Panc1 (cell line): ENCODE data around the gene AGPAT1. TPM values are rescaled to one million over a fixed set of nuclear protein-coding genes. Genes with fewer than 3 reads are reported as not detected.

Experiments
- ATAC-seq: fragments of 200-7000 bp; cut with Tn5 transposase; 2 replicates; pipeline ENCODE4 v1.9.1; 2020; ENCODE audit warnings: mild to moderate bottlenecking, moderate library complexity
- BruUV-seq: library from RNA; stranded (reverse); fragments of 400-500 nt; replicated peaks from 2 replicates; lab custom pipeline; 2021; lab: Mats Ljungman, UMichigan
- CTCF ChIA-PET: fragments of 300-600 bp; sonication (Branson Sonifier 250); formaldehyde crosslinking; loops from one replicate; lab custom pipeline; 2022; ENCODE audit warnings: antibody characterized with exemption; lab: Charles Lee
- POLR2A ChIA-PET: fragments of 300-600 bp; sonication (Branson Sonifier 250); formaldehyde crosslinking; loops from one replicate; lab custom pipeline; 2022; ENCODE audit warnings: antibody characterized with exemption; lab: Charles Lee
- DNase-seq: peaks from one replicate; pipeline ENCODE4 v3.0.0-alpha.2; 2010; ENCODE audit warnings: low read depth, low spot score
- H3K27ac ChIP-seq: 2 replicates; pipeline ENCODE4 v1.5.1; 2011; ENCODE audit warnings: mild to moderate bottlenecking, low read length, inconsistent platforms
- H3K27me3 ChIP-seq: fragments of 200-500 bp; sonication (Bioruptor generic); 2 replicates; pipeline ENCODE4 v1.6.0; 2014; ENCODE audit warnings: low read length, inconsistent platforms; ENCODE audit not compliant: control insufficient read depth, insufficient read depth
- H3K36me3 ChIP-seq: fragments of 200-500 bp; sonication (Bioruptor generic); 2 replicates; pipeline ENCODE4 v1.5.1; 2014; ENCODE audit warnings: inconsistent platforms, mild to moderate bottlenecking, low read length, moderate library complexity; ENCODE audit not compliant: control insufficient read depth, insufficient read depth
- H3K4me1 ChIP-seq: 2 replicates; pipeline ENCODE4 v1.5.1; 2011; ENCODE audit warnings: inconsistent platforms, mild to moderate bottlenecking, low read length, moderate library complexity; ENCODE audit not compliant: control insufficient read depth, insufficient read depth
- H3K4me3 ChIP-seq, 2 experiments: 2 replicates each; pipeline ENCODE4 v1.5.1; 2011 to 2012; ENCODE audit warnings: low read depth in 2 of 2, low read length in 2 of 2, mild to moderate bottlenecking in 2 of 2, inconsistent platforms in 1 of 2, moderate library complexity in 1 of 2
- H3K9me3 ChIP-seq: fragments of 200-500 bp; sonication (Bioruptor generic); 2 replicates; pipeline ENCODE4 v1.5.1; 2014; ENCODE audit warnings: low read depth, mild to moderate bottlenecking, inconsistent platforms, low read length, moderate library complexity; ENCODE audit not compliant: control insufficient read depth, insufficient read depth
- CTCF ChIP-seq: fragments of 450-650 bp; IDR thresholded peaks from 2 replicates; pipeline ENCODE4 v1.5.1; 2017; ENCODE audit warnings: mild to moderate bottlenecking
- POLR2AphosphoS5 ChIP-seq: IDR thresholded peaks from 2 replicates; pipeline ENCODE4 v1.6.1; 2012; ENCODE audit warnings: mild to moderate bottlenecking, low read depth, low read length, moderate library complexity
- REST ChIP-seq, 2 experiments: IDR thresholded peaks; 2 replicates each; pipeline ENCODE4 v1.6.1; 2011 to 2012; ENCODE audit warnings: low read depth in 2 of 2, control low read depth in 1 of 2, low read length in 1 of 2, mild to moderate bottlenecking in 1 of 2, moderate library complexity in 1 of 2; ENCODE audit not compliant: insufficient read depth in 1 of 2
- SIN3A ChIP-seq: IDR thresholded peaks from 2 replicates; pipeline ENCODE4 v1.6.1; 2012; ENCODE audit warnings: low read depth, mild to moderate bottlenecking, low read length, moderate library complexity, borderline replicate concordance; ENCODE audit not compliant: insufficient read depth
- TCF7L2 ChIP-seq: IDR thresholded peaks from 2 replicates; pipeline ENCODE4 v1.6.1; 2011; ENCODE audit warnings: mild to moderate bottlenecking, low read depth, low read length, inconsistent platforms
- in situ Hi-C: cut with HindIII; loops from 2 replicates; pipeline ENCODE4 v1.10.0; 2016; ENCODE audit warnings: low sequenced_read_pairs, low pct_unique_long_range_greater_than_20kb
- intact Hi-C: fragments of 100-400 bp; cut with micrococcal nuclease; formaldehyde crosslinking; loops from one replicate; pipeline ENCODE4 v1.10.0; 2022; ENCODE audit not compliant: unreplicated experiment
- total RNA-seq: library from RNA; stranded (reverse); gene quantifications from one replicate; pipeline ENCODE4 v1.2.1, GENCODE V29; 2021; ENCODE audit not compliant: unreplicated experiment

The AGPAT1 gene
- total RNA-seq, 1 experiment from 2014 or later = 88.4 TPM

- Histone ChIP-seq H3K36me3 (no peaks in the 10 kb centered on the region), H3K9me3 (no peaks in the 10 kb centered on the region), H3K27me3 (no peaks in the 10 kb centered on the region), H3K4me3 (no peak overlapping the region), H3K4me1 (no peaks in the 10 kb centered on the region), H3K27ac (no peak overlapping the region)
- DNase-seq (no peak), ATAC-seq (peak; percentile 44)
- in situ Hi-C loops = no loop called here
- intact Hi-C loops = no loop called here
- ChIA-PET CTCF (no interaction called here), POLR2A (no interaction called here)
- no TSS peak for BruUV-seq
- TF ChIP-seq TCF7L2 = no peak
- TF ChIP-seq CTCF = no peak
- no peak for TF ChIP-seq POLR2AphosphoS5
- TF ChIP-seq REST (IDR thresholded peaks at IDR 0.05; ENCODE audit: insufficient read depth in 1 of 2, low read depth in 2 of 2, low read length in 1 of 2) = no peak
- no peak for TF ChIP-seq SIN3A
Measured at GRCh38 chr6:32210191-32210601, 34.3 kb upstream of the AGPAT1 start.

- in situ Hi-C loops (no loop called here), intact Hi-C loops (no loop called here)
- ChIA-PET POLR2A (no interaction called here), CTCF (no interaction called here)
- H3K27ac ChIP-seq = no peak overlapping the region
- ATAC-seq (no peak), DNase-seq (no peak)
- no TSS peak for BruUV-seq
- H3K4me3 ChIP-seq = no peak overlapping the region
- no peaks in the 10 kb centered on the region for H3K27me3 ChIP-seq
- H3K4me1 ChIP-seq = no peaks in the 10 kb centered on the region
- TF ChIP-seq CTCF = no peak
- TF ChIP-seq POLR2AphosphoS5 = no peak
- no peak for TF ChIP-seq REST (IDR thresholded peaks at IDR 0.05; ENCODE audit: insufficient read depth in 1 of 2, low read depth in 2 of 2, low read length in 1 of 2)
- no peak for TF ChIP-seq SIN3A
- TF ChIP-seq TCF7L2 = no peak
- no peaks in the 10 kb centered on the region for H3K9me3 ChIP-seq
- H3K36me3 ChIP-seq = no peaks in the 10 kb centered on the region
Measured at GRCh38 chr6:32208996-32209395, 33.1 kb upstream of the AGPAT1 start.
